GM12892 (cell line): ENCODE data around the gene SSR1.

Experiments used
- POLR2A ChIP-seq: IDR thresholded peaks from 2 replicates; pipeline ENCODE4 v1.6.1; 2011; ENCODE audit warnings: low read depth, low read length, control low read depth
- POLR2AphosphoS5 ChIP-seq: IDR thresholded peaks from 2 replicates; pipeline ENCODE4 v1.6.1; 2011; ENCODE audit warnings: low read depth, low read length, control low read depth
- TAF1 ChIP-seq: IDR thresholded peaks from 2 replicates; pipeline ENCODE4 v1.6.1; 2011; ENCODE audit warnings: low read depth, mild to moderate bottlenecking, control low read depth, low read length, borderline replicate concordance

DNA sequence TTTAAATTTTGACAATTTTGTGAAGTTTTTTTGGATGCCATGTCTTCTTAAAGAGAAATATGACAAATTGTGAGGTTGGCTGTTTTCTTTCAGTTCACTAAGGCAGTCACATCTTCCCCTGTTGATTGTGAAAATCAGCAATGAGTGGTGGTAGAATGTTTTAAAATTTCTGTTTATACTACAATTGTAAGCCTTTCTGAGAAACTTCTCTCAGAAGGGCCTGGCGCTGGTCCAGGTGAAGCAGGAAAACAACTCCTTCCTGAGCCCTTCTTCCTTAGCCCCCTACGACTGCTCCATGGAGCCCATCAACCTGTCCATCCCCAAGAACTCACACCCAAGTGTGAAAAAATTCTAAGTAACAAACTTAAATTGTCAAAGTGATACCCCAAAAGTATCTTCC, 80.6 kb downstream of the SSR1 start:
- TF ChIP-seq POLR2AphosphoS5 = no peak
- TF ChIP-seq TAF1 = no peak
- TF ChIP-seq POLR2A = no peak
